ENCODE results near the gene SLC35F3. TPM values are rescaled to one million over a fixed set of nuclear protein-coding genes. Genes with fewer than 3 reads are reported as not detected.

Gene SLC35F3
- total and polyA plus RNA-seq, 9 of the 15 experiments (the other 6 are each of a cell fraction or from before 2014, with no cell fraction given): 0.04 to 0.07 (median 0.04) TPM; not detected in 6

GRCh38 chr1:234197839-234198238 is 293.4 kb downstream of the SLC35F3 start (continued):
- no peak for TF ChIP-seq ZNF407 (IDR thresholded peaks at IDR 0.05; ENCODE audit: low read depth)
- no peak for TF ChIP-seq OTX1 (CRISPR knock-in tag; IDR thresholded peaks at IDR 0.05)

All from K562 (cell line).